GM23338 (cell line): ENCODE results near the gene RAB1B.

Experiments
- CTCF ChIP-seq, 2 experiments: fragments of 200-600 bp in 1 of 2; sonication (generic) in 1 of 2; conservative IDR thresholded peaks; 2 replicates each; pipeline versions ENCODE4 v1.5.1 to v1.6.1; 2016 to 2017; ENCODE audit warnings: antibody characterized with exemption in 2 of 2, low read depth in 2 of 2, mild to moderate bottlenecking in 2 of 2, moderate library complexity in 1 of 2
- EZH2 ChIP-seq: fragments of 200-600 bp; sonication (generic); IDR thresholded peaks from one replicate; pipeline ENCODE4 v1.8.0; 2017; ENCODE audit warnings: antibody characterized with exemption, mild to moderate bottlenecking, low read depth; ENCODE audit not compliant: unreplicated experiment
- EZH2phosphoT487 ChIP-seq: fragments of 200-600 bp; sonication (generic); IDR thresholded peaks from one replicate; pipeline ENCODE4 v1.8.1; 2018; ENCODE audit warnings: antibody characterized with exemption; ENCODE audit not compliant: unreplicated experiment
- JUNB ChIP-seq: IDR thresholded peaks from one replicate; pipeline ENCODE4 v1.6.1; 2016; ENCODE audit warnings: antibody characterized with exemption; ENCODE audit not compliant: unreplicated experiment
- POLR2AphosphoS5 ChIP-seq: IDR thresholded peaks from 2 replicates; pipeline ENCODE4 v1.6.1; 2016; ENCODE audit warnings: antibody characterized with exemption, low read depth
- REST ChIP-seq: IDR thresholded peaks from one replicate; pipeline ENCODE4 v1.6.1; 2018; ENCODE audit warnings: antibody characterized with exemption; ENCODE audit not compliant: unreplicated experiment

GRCh38 chr11:66261578-66261977 is 6.9 kb upstream of the RAB1B start:
- TF ChIP-seq CTCF (conservative IDR thresholded peaks at IDR 0.05; ENCODE audit: low read depth in 2 of 2) (no peak), REST (no peak), EZH2phosphoT487 (no peak), EZH2 (no peak), POLR2AphosphoS5 (no peak), JUNB (no peak)
